HL-60 (cell line): Measurements from ENCODE around the gene MAGEB5.

Experiments used
- POLR2AphosphoS5 ChIP-seq: IDR thresholded peaks from 2 replicates; pipeline ENCODE4 v1.6.1; 2012; ENCODE audit warnings: low read depth
- SPI1 ChIP-seq: IDR thresholded peaks from 2 replicates; pipeline ENCODE4 v1.6.1; 2012; ENCODE audit warnings: low read depth, mild to moderate bottlenecking, borderline replicate concordance
- TF ChIP-seq, protein P1 (sequence below): IDR thresholded peaks from one replicate; pipeline ENCODE4 v1.5.1; 2011; ENCODE audit warnings: low read length, control low read depth, inconsistent platforms; ENCODE audit not compliant: insufficient read depth
- TF ChIP-seq, protein P2 (sequence below): IDR thresholded peaks from 2 replicates; pipeline ENCODE4 v1.6.1; 2012; ENCODE audit warnings: low read depth; ENCODE audit not compliant: insufficient replicate concordance

DNA sequence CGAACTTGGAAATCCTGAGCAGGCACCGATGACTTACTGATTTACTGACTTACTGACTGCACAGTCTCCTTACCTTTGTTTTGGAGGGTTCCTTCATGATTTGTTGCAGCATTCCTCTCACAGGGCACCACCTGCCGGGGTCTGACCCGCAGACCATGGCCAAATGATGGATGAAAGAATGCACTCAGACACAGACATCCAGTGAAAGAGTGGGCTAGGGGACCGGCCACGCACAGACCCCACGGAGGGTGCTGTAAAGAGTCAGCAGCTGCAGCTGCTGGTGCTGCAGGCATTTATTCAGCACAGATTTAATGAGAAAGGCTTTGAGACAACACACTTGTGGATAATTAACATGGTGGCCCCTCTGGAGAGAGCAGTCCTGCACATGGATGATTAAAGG, 3.4 kb downstream of the MAGEB5 start:
- TF ChIP-seq, protein P1, sequence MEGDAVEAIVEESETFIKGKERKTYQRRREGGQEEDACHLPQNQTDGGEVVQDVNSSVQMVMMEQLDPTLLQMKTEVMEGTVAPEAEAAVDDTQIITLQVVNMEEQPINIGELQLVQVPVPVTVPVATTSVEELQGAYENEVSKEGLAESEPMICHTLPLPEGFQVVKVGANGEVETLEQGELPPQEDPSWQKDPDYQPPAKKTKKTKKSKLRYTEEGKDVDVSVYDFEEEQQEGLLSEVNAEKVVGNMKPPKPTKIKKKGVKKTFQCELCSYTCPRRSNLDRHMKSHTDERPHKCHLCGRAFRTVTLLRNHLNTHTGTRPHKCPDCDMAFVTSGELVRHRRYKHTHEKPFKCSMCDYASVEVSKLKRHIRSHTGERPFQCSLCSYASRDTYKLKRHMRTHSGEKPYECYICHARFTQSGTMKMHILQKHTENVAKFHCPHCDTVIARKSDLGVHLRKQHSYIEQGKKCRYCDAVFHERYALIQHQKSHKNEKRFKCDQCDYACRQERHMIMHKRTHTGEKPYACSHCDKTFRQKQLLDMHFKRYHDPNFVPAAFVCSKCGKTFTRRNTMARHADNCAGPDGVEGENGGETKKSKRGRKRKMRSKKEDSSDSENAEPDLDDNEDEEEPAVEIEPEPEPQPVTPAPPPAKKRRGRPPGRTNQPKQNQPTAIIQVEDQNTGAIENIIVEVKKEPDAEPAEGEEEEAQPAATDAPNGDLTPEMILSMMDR, result no peak
- TF ChIP-seq POLR2AphosphoS5 (no peak), SPI1 (no peak)
- TF ChIP-seq, protein P2, sequence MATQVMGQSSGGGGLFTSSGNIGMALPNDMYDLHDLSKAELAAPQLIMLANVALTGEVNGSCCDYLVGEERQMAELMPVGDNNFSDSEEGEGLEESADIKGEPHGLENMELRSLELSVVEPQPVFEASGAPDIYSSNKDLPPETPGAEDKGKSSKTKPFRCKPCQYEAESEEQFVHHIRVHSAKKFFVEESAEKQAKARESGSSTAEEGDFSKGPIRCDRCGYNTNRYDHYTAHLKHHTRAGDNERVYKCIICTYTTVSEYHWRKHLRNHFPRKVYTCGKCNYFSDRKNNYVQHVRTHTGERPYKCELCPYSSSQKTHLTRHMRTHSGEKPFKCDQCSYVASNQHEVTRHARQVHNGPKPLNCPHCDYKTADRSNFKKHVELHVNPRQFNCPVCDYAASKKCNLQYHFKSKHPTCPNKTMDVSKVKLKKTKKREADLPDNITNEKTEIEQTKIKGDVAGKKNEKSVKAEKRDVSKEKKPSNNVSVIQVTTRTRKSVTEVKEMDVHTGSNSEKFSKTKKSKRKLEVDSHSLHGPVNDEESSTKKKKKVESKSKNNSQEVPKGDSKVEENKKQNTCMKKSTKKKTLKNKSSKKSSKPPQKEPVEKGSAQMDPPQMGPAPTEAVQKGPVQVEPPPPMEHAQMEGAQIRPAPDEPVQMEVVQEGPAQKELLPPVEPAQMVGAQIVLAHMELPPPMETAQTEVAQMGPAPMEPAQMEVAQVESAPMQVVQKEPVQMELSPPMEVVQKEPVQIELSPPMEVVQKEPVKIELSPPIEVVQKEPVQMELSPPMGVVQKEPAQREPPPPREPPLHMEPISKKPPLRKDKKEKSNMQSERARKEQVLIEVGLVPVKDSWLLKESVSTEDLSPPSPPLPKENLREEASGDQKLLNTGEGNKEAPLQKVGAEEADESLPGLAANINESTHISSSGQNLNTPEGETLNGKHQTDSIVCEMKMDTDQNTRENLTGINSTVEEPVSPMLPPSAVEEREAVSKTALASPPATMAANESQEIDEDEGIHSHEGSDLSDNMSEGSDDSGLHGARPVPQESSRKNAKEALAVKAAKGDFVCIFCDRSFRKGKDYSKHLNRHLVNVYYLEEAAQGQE, result no peak
